NCI-H1092 (cell line): ENCODE data around the gene PGAM2.
A peak's percentile ranks its signal among the peaks of the same experiment; 100 is the strongest.
"Not testable (repeated sequence)": the region's sequence is repeated elsewhere in the genome, so short reads cannot be mapped to it uniquely, and the experiment has no call there.

ENCODE experiments used
- DNase-seq: peaks from one replicate; lab custom pipeline; 2025; lab: John Stamatoyannopoulos, UW

PGAM2 gene

DNA sequence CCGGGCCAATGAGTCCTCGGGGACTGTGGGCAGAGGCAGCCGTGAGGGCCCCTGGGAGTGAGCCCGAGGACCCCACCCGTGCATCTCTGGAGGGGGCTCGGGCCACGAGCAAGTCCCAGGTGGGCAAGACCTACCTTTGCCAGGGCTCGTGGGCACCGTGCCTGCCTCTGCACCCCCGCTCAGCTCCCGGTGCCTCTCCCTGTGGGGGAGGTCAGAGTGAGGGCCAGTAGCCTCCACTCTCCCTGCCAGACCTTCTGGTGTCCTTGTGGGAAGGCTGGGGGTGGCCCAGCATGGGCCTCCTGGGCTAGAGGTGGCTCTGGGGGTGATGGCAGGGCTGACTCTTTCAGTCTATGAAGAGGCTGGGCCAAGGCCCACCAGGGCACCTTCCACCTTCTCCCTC lies 35.9 kb downstream of the PGAM2 start:
- DNase-seq: not testable (repeated sequence)

DNA sequence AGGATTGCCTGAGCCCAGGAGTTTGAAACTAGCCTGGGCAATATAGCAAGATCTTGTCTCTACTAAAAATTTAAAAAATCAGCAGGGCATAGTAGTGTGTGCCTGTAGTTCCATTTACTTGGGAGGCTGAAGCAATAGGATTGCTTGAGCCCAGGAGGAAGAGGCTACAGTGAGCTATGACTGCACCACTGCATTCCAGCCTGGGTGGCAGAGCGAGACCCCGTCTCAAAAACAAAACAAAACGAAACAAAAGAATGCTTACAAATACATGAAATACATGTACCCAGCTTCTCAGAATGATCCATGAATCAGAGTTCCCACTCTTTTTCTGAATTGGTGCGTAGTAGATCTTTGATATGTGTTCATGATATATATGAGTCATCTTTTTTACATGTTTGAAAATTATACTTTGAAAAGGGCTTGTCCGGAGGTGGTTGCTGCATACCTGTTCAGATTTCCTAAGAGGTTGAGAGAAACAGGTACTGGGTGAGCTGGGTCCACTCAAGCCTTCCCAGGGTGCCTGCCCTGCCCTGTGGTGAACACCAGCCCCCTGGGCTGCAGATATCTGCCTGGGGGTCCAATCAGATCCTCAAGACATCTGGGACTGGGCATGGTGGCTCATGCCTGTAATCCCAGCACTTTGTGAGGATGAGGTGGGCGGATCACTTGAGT lies 42.4 kb downstream of the PGAM2 start:
- not testable (repeated sequence) for DNase-seq

DNA sequence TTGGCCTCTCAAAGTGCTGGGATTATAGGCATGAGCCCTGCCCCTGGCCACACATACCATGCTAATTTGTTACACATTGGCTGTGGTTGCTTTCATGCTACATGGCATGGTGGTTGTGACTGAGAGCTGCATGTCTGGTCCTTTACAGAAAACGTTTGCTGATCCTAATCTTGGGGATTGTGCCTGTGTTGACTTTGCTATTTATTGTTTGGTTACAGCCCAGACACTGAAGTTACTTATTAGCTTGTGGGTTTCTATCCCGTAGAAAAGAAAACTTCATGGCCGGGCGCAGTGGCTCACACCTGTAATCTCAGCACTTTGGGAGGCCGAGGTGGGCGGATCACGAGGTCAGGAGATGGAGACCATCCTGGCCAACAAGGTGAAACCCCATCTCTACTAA lies 43.3 kb downstream of the PGAM2 start:
- not testable (repeated sequence) for DNase-seq

DNA sequence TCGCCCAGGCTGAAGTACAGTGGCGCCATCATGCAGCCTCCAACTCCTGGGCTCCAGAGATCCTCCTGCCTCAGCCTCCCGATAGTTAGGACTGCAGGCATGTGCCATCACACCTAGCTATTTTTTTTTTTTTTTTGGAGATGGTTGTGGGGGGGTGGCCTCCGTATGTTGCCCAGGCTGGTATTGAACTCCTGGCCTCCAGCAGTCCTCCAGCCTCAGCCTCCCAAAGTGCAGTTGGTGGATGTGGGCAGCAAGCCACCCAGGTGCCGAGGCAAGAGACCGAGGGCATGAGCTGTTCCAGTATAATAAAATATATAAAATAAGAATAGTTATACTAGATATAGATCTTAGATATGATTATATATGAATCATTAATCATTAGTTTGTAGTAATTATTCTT lies 45.5 kb downstream of the PGAM2 start:
- DNase-seq: not testable (repeated sequence)

DNA sequence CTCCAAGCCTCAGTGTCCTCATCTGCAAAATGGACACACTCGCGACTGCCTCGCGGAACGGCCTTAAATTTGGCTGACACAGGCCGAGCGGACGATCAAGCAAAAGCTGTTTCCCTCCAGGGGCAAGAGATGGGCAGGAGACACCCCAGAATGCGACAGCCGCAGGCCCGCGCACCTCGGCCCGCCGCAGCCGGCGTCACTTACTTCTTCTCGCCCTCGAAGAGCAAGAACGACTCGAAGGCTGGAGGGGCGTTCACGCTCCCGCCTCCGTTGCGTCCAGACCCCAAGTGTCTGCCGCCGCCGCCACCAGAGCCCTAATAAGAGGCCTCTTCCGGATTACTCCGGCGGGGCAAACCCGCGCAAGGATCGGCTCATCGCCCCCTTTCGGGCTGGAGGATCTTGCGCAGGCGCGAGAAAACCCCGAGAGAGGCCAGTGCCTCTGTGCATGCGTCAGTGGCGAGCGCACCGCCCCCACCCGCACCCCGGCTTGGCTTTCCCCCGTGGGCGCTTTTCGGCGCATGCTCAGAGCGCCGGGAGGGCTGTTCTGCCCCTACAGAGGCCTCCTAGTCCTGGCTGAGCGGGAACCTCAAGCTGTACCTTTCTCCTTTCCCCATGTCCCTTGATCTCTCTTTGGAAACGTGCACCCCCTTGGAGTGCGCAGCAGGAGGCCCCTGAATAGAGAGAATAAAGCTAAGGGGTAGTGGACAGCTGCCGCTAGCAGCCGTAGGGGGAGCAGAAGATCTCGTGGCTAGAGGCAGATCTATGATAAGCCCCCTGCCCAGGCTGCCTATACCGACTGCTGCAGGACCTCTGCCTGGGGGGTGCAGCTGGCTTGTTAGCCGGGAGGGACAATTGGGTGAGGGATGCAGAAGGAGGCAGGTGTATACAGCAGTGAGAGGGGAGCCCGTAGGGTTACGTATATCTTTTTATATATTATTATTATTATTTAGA lies 46.2 kb downstream of the PGAM2 start:
- peak; percentile 98 for DNase-seq

DNA sequence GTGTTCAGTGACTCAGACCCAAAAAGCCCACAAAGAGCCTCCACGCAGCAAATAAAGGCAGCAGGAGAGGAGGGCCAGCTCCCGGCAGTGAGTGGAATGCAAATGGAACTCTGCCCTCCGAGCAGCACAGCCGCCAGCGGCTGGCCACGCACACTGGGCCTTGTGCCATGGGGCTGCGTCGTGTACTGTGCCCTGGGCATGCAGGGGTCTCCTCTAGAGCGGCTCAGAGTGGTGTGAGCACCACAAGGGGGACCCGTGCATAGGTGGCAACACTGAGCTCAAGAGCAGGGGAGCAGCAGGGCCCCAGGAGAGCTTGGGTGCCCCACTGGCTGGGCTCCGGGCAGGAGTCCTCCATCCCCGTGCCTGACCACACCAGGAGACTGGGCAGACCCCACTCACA lies 50.3 kb downstream of the PGAM2 start:
- not testable (repeated sequence) for DNase-seq
